Measurements from ENCODE around the gene CEP170B.
"Not testable (repeated sequence)": the region's sequence is repeated elsewhere in the genome, so short reads cannot be mapped to it uniquely, and the experiment has no call there.

The CEP170B gene

GRCh38 chr14:104933746-104934733 is 69.0 kb downstream of the CEP170B start:
- no peak for DNase-seq

GRCh38 chr14:104935026-104935650 is 70.1 kb downstream of the CEP170B start:
- DNase-seq = no peak

GRCh38 chr14:104935955-104936354 is 70.9 kb downstream of the CEP170B start:
- DNase-seq = no peak

- no peak for DNase-seq
These were observed 71.5 kb downstream of the CEP170B start for GRCh38 chr14:104936361-104937155.

GRCh38 chr14:104937161-104937560 is 72.1 kb downstream of the CEP170B start:
- no peak for DNase-seq

- DNase-seq = no peak
These were observed 72.8 kb downstream of the CEP170B start for GRCh38 chr14:104937694-104938365.

- DNase-seq = no peak
These were observed 73.4 kb downstream of the CEP170B start for GRCh38 chr14:104938436-104938835.

- no peak for DNase-seq
These were observed 73.9 kb downstream of the CEP170B start for GRCh38 chr14:104938960-104939359.

- DNase-seq = no peak
These were observed 74.8 kb downstream of the CEP170B start for GRCh38 chr14:104939666-104940410.

GRCh38 chr14:104940526-104941150 is 75.6 kb downstream of the CEP170B start:
- no peak for DNase-seq

- no peak for DNase-seq
These were observed 76.7 kb downstream of the CEP170B start for GRCh38 chr14:104941508-104942365.

- no peak for DNase-seq
These were observed 77.5 kb downstream of the CEP170B start for GRCh38 chr14:104942586-104942985.

GRCh38 chr14:104943216-104944015 is 78.3 kb downstream of the CEP170B start:
- DNase-seq = not testable (repeated sequence)

- not testable (repeated sequence) for DNase-seq
These were observed 78.9 kb downstream of the CEP170B start for GRCh38 chr14:104944016-104944308.

- DNase-seq = not testable (repeated sequence)
These were observed 79.6 kb downstream of the CEP170B start for GRCh38 chr14:104944436-104945205.

GRCh38 chr14:104945266-104945665 is 80.2 kb downstream of the CEP170B start:
- DNase-seq = not testable (repeated sequence)

Measured in stimulated activated CD4-positive, alpha-beta T cell treated with anti-CD3 and anti-CD28 coated beads, Interleukin-4, amount 100 ng/mL, for 1 hour (primary cell).